GM19397 (cell line): ENCODE measurements around the gene NYAP2.

Experiments used
- ATAC-seq: cut with Tn5 transposase; IDR thresholded peaks from one replicate; pipeline ENCODE4 v1.9.1; 2021; ENCODE audit warnings: mild to moderate bottlenecking, moderate library complexity; ENCODE audit not compliant: unreplicated experiment

Gene NYAP2

DNA sequence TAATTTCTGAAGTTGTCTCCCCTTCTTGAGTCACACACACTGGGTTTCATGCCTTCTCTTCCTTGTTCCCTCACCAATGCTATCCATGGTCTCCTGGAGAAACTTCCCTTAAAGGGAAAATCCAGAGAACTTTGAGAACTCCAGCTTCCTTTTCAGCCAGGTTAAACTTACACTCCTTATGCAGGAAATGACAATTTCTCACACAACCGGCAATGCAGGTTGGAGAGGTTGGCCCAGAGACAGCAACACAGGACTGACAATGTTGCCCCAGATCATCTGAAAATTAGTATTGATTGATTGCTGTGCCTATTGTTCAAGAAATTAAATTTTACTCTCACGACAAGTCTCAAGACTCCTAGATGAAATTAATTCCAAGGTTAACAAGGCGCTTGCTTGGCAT, 292.2 kb downstream of the NYAP2 start:
- no peak for ATAC-seq

GRCh38 chr2:225693259-225693658, 293.7 kb downstream of the NYAP2 start:
- no peak for ATAC-seq

DNA sequence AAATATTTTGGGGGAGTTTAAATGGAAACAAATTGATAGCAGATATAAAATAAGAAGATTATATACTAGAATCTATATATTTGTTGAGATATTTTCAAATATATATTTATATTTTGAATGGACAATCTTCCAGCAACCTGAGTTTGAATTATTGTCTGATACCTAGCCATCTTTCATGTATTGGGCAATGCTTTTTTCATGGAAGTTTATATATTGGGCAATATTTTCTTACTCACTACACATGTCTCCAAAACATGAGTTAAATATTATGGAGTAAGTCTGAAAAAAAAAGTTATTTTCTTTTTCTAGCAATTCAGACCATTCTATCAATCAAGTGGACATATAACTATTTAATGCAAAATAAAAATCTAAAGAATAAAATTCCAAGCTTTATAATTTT, 295.2 kb downstream of the NYAP2 start:
- no peak for ATAC-seq

DNA sequence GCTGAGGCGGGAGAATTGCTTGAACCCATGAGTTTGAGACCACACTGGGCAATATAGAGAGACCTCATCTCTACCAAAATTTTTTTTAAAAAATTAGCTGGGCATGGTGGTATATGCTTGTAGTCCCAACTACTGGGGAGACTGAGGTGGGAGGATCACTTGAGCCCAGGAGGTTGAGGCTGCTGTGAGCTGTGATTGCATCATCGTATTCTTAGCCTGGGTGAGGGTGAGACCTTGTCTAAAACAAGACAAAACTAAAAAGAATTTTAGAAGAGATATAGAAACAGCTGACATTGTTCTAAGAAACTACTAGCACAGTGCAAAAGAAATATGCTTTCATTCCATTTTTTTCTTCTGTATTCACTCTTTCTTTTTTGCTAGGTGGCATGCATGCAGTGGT, 298.4 kb downstream of the NYAP2 start:
- no peak for ATAC-seq
